NCI-H2227 treated with DMSO at 0.1 percent for 48 hours (cell line): Measurements from ENCODE around the gene AKAP9.
"Not testable (repeated sequence)": the region's sequence is repeated elsewhere in the genome, so short reads cannot be mapped to it uniquely, and the experiment has no call there.

Source experiments
- DNase-seq: peaks from one replicate; lab custom pipeline; 2025; lab: John Stamatoyannopoulos, UW

AKAP9 gene

DNA sequence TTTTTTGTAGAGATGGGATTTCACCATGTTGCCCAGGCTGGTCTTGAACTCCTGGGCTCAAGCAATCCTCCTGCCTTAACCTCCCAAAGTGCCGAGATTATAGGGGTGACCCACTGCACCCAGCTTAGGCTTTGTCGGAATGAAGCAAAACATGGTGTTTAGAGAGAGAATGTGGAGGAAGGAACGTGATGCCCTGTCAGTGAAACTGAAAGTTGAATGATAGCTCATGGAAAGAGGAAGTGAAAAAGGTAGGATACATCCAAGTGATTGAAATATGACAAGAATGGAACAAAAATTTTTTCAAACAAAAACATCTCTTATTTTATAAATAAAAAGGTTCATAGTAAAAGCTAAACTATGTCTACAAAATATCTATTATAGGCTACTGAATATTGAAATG lies 5.9 kb downstream of the AKAP9 start:
- no peak for DNase-seq

DNA sequence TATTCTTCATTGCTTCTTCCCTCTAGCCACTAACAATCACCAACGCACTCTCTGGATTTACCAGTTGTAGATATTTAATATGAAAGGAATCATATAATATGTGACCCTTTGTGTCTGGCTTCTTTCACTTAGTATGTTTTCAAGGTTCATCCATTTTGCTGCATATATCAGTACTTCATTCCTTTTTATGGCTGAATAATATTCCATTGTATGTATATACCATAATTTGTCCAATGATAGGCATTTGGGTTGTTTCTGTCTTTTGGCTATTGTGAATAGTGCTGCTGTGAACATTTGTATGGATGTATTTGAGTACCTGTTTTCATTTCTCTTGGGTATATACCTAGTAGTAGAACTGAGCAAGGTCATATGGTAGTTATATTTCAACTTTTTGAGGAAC lies 7.3 kb downstream of the AKAP9 start:
- no peak for DNase-seq

DNA sequence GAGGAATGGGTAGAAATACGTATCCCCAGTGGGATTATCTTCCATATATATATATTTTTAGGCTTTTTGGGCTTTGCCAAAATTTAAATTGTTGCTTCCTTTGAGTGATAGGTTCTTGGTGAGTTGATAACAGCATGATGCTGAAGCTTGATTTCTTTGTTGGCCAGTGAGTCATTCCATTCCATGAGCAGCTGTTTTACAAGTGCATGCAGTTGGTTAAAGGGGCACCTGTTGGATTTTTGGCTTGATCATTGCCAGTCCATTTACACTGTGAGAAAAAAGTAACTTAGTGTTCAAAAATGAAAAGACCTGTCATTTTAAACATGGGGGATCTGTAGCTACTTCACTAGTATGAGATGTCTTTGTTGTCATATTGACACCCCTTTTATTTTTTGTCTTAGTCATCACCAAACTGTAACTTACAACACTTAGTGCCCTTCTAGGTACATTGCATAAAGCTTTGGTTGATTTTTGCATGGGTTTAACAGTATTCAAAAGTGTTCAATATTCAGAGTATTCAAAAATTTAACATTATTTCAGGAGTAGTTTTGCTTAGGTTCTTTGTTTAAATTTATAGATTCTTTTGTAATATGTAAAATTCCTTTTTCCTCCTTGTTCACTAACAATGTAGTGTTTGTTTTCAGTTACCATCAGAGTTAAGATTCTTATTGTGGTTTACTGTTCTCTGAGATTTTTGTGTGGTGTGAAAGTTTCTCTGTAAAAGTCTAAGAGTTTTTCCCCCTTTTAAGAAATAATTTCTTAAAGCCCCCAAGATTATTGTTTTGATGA lies 8.8 kb downstream of the AKAP9 start:
- no peak for DNase-seq

DNA sequence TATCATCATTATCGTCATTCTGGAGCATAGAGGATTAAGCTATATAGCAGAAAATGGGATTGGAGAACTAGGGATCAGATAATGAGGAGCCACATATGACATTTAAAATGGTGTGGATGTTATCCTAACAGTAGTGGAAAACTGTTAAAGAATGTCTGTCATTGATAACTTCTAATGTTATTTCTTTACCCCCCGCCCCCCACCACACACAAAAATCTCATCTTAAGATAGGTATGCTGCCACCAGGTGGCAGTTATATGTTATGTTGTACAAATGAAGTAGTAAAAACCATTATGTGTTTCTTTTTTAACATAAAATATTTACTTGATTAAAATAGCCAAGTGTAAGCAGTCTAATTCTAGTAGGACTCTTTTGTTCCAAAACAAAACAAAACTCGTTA lies 13.0 kb downstream of the AKAP9 start:
- no peak for DNase-seq

DNA sequence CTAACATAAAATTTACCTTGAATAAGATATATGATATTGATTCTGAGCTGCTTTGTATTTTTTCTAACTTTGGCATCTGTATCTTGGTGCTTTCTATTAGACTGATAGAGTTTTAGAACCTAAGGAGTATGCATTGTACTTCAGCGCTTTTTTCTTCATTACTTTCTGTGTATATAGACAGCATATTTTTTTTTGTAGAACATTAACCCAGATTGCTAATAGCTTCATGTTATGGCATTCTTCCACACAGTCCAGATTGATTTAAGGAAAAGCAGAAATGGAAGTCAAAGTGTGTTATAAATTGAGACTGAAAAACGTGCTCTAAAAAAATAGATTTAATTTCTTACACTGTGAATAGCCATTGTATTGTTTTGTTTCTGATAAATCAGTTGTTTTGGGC lies 15.8 kb downstream of the AKAP9 start:
- DNase-seq = not testable (repeated sequence)

DNA sequence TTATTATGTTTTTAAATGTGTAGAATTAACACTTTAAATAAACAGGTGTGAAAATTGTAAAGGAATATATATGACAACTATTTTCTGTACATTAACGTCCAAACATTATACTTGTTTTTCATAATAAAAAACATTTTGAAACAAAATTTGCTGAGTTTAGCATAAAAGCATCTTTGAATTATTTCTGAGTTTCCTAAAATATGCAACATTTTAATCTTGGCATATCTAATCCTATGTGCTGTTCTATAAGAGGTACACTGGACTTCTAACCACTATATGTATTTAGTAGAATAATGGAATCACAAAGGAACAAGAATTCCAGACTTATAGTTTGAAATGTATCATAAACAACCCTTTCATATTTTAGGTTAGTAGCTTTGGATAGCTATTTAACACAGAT lies 16.6 kb downstream of the AKAP9 start:
- no peak for DNase-seq

DNA sequence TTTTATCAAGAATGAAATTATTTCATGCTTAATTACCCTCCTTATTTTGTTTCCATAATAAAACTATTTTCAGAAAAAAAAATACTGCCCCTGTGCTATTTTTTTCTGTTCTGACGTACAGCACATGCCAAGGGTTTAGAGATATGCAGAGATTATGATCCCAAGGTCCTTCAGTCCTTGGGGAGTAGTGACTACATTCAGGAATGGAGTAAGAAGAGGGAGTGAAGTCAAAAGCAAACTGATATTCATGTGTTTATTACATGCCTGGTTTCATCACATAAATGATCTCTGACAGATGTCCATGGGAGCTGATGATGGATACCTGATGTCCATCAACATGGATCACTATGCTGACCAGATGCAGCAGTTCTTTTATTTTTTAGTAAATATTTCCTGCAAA lies 17.2 kb downstream of the AKAP9 start:
- DNase-seq = no peak

DNA sequence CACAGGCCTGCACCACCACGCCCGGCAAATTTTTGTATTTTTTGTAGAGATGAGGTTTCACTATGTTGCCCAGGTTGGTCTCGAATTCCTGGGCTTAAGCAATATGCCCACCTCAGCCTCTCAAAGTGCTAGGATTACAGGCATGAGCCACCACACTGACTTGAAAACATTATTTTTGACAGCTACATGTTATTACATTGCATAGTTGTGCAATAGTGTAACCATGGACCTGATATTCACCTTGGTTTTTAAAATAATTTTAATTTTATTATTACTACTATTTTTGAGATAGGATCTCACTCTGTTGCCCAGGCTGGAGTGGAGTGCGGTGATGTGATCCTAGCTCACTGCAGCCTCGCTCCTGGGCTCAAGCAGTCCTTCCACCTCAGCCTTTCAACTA lies 18.4 kb downstream of the AKAP9 start:
- DNase-seq = no peak

DNA sequence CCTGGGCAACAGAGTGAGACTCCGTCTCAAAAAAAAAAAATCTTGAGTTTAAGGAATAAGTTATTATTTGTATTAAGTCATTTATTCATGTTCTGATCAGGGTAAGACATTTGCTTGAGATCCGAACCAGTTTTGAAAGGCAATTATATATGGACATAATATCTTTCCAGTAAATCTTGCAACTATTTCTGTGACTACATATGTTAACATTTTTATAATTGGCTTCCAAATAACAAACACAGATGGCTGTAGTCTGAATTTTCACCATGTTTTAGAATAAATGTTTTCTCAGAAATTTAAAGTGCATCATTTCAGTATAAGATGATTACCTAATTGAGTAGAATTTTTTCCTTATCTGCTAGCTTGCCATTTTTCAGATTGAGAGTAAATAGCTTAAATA lies 21.2 kb downstream of the AKAP9 start:
- no peak for DNase-seq

DNA sequence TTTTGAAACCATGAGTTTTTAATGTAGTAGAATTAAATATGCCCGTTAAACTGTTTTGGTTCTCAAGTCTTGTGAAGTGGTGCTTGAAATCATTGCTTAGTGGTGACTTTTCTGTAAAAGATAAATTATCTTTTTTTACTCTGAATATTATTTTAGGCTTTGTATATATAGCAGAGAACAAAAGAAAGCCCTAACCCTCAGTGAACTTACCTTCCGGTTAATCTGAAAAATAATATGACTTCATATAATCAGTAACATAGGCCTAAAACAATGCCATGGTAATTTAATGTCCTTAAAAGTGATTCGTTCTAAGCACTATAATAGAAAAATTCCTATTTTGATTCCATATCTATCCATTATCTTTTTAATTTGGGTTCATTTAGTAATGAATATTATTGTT lies 21.8 kb downstream of the AKAP9 start:
- DNase-seq = no peak

DNA sequence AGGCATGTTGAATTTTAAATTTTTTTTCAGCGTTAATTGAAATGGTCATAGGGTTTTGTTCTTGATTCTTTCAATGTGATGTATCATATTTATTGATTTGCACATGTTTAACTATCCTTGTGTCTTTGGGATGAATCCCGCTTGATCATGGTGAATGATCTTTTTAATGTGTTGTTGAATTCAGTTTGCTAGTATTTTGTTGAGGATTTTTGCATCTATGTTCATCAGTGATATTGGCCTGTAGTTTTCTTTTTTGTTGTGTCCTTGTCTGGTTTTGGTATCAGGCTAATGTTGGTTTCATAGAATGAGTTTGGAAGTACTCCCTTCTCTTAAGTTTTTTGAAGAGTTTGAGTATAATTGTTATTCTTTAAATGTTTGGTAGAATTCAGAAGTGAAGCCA lies 26.9 kb downstream of the AKAP9 start:
- DNase-seq = not testable (repeated sequence)

DNA sequence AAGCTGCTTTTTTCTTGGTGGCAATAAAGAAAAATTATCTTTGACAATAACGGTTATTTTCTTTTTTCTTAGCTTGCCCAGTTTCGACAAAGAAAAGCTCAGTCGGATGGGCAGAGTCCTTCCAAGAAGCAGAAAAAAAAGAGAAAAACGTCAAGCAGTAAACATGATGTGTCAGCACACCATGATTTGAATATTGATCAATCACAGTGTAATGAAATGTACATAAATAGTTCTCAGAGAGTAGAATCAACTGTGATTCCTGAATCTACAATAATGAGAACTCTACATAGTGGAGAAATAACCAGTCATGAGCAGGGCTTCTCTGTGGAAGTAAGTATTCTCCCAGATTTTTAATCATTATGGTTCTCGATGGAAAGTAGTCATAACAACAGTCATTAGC lies 33.0 kb downstream of the AKAP9 start:
- no peak for DNase-seq

DNA sequence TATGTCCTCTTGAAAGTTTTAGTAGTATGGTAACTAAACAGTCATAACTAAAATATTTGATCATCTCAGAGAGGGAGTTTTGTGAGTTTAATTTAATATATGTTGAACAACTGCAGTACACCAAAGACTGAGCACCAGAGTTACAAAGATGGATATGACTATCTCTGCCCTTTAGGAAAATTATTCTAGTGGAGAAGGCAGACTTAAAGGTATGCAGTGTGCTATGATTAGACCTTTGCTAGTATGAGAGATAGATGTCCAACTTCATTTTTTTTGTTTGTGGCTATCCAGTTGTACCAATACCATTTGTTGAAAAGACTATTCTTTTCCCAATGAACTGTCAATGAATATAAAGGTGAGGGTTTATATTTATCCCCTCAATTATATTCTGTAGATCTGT lies 33.4 kb downstream of the AKAP9 start:
- no peak for DNase-seq

DNA sequence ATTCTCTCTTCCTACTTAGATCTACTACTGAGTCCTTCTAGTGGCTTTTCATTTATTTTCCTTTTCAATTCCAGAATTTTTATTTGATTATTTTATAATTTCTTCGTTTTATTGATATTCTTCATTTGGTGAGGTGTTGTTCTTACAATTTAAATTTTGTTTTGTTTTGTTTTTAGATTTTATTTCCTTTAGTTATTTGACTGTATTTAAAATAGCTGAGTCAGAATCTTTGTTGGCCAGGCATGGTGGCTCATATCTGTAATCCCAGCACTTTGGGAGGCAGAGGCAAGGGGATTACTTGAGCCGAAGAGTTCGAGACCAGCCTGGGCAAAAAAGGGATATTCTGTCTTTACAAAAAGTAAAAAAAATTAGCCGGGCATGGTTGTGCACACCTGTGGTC lies 36.1 kb downstream of the AKAP9 start:
- no peak for DNase-seq

DNA sequence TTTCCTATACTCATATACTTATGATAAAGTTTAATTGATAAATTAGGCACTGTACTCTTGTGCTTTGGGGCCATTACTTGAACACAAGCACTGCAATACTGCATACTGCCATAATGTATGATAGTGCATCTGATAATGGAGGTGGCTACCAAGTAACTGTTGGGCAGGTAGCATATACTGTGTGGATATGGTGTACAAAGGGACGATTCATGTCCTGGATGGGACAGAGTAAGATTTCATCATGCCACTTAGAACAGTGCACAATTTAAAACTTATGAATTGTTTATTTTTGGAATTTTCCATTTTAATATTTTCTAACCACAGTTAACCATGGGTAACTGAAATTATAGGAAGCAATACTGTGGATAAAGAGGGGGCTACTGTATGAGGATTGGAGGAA lies 38.9 kb downstream of the AKAP9 start:
- DNase-seq = no peak

DNA sequence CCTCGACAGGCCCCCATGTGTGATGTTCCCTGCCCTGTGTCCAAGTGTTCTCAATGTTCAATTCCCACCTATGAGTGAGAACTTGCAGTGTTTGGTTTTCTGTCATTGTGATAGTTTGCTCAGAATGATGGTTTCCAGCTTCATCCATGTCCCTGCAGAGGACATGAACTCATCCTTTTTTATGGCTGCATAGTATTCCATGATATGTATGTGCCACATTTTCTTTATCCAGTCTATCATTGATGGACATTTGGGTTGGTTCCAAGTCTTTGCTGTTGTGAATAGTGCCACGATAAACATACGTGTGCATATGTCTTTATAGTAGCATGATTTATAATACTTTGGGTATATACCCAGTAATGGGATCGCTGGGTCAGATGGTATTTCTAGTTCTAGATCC lies 41.7 kb downstream of the AKAP9 start:
- DNase-seq = not testable (repeated sequence)

DNA sequence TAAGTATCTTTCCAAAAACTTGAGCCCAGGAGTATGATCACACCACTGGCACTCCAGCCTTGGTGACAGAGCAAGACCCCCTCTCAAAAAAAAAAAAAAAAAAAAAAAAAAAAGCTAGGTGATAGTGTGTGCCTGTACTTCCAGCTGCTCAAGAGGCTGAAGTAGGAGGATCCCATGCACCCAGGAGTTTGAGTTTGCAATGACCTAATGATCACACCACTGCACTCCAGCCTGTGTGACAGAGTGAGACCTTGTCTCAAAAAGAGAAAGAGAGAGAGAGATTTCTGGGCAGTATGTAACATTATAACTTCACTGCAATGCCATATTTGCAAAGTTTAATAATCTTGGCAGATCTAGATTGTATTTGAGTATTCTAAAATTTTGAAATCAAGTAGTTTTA lies 47.6 kb downstream of the AKAP9 start:
- no peak for DNase-seq

DNA sequence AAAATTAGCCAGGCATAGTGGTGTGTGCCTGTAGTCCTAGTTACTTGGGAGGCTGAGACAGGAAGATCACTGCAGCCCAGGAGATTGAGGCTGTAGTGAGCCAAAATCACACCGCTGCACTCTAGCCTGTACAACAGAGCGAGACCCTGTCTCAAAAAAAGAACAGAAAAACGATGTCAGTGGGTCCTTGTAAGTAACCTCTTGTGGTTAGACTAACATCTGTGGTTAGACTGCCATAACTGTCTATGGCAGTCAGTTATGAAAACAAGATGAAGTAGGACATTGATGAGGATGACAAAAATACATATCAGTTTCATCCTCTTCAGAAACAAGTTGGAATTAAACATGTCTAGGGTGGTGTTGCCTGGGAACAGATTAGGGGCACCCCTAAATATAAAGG lies 53.3 kb downstream of the AKAP9 start:
- no peak for DNase-seq

DNA sequence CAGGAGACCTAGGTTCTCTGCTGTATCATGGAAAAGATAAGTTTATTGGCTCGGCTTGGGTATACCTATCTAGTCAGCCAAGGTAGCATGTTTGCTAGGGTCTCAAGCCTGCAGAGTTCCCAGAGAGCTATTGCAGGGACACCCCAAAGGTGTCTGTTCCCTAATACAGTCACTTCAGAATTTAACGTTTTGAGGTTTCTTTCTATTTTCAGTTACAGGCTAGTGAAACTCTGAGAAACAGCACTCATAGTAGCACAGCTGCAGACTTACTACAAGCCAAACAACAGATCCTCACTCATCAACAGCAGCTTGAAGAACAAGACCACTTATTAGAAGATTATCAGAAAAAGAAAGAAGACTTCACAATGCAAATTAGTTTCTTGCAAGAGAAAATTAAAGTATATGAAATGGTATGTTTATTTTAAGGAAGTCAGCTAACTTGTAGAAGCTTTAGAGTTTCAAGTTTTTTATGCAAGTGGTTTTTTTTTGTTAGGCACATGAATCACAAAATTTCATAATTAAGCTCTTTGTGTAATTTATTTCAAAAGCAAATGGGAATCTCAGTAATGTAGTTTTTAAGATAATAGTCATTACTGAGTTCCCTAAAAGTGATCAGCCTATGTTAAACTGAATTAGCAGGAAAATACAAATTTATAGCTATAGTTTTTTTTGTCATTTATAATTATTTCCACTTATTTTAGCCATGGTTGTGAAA lies 54.9 kb downstream of the AKAP9 start:
- no peak for DNase-seq

DNA sequence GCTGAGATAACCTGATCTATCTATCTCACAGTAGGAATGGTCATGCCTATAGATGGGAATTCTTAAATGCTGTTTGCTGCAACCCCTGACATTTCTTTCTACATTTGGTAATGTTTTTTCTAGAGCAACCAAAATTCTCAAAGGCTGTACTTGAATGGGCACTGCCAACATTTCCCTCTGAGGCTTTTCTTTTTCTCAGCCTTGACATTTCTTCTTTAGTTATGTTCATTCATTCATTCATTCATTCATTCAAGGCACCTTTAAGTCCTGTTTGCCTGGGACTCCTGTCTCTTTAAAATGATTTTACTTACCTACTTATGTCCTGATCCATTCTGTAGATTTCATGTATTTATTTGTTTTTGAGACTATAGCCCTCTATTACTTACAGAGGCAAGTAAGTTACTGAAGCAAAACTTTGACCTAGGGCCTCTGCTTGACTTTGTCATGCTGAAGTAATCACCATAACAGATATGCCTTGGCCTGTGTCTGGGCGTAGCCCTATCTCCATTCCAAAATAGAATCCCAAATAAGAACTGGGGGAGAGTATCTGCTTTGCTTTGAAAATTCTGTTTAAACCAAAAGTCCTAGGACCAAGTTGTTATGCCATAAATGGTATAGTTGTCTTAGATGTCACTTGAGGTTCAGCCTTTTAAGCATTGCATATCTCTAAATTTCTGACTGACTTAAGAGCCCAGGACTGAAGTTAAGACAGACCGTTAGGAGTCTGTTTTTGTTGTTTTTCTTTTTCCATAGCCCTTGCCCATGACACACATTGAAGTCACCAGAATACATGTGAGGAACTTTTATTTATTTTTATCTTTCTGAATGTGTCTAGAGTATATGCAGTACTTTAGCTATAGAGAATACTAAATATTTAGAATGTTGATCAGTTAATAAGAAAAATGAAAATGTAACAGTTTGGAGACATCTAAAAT lies 59.2 kb downstream of the AKAP9 start:
- DNase-seq = no peak

DNA sequence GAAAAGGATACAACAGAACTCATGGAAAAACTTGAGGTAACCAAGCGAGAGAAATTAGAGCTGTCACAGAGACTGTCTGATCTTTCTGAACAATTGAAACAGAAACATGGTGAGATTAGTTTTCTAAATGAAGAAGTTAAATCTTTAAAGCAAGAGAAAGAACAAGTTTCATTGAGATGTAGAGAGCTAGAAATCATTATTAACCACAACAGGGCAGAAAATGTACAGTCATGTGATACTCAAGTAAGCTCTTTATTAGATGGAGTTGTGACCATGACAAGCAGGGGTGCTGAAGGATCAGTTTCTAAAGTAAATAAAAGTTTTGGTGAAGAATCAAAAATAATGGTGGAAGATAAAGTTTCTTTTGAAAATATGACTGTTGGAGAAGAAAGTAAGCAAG lies 62.1 kb downstream of the AKAP9 start:
- DNase-seq = no peak

DNA sequence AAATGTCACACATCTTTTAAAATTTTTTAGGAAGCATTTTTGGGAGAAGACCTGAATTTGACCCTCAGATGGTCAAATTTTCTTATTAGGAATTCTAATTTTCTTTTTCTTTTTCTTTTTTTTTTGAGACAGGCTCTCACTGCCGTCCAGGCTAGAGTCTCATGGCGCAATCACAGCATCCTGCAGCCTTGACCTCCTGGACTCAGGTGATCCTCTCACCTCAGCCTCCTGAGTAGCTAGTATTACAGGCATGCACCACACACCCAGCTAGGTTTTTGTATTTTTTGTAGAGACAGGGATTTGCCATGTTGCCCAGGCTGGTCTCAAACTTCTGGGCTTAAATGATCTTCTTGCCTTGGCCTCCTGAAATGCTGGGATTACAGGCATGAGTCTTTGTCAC lies 65.4 kb downstream of the AKAP9 start:
- no peak for DNase-seq

DNA sequence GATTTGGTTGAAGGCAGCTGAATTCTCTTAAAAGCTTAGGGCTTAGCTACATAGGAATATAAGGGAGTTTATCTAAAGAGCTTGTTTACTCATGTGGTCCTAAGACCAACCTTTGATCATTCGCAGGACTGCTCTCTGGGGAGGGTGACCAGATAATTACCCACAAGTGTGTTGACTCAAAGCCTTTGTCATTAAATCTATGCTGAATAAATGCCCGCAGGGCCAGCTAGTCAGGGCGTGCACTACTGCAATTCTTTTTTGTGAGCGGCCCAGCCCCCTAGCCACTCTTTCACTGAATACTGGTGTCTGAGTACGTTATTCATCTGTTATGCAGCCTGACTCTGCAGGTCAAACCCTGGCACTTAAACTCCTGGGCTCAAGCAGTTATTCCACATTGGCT lies 69.6 kb downstream of the AKAP9 start:
- DNase-seq = no peak
